Keratinocyte (primary cell): ENCODE data around the gene RAMP1.

Source experiments
- CTCF ChIP-seq, 3 experiments: IDR thresholded peaks in 1 of 3; conservative IDR thresholded peaks in 1 of 3; optimal IDR thresholded peaks in 1 of 3; 2 replicates in 2 of 3; 3 replicates in 1 of 3; pipeline versions ENCODE3 to v1.5.1; 2011; ENCODE audit warnings: low read length in 3 of 3, mild to moderate bottlenecking in 3 of 3, moderate library complexity in 2 of 3, control low read depth in 1 of 3, inconsistent platforms in 1 of 3; ENCODE audit not compliant: insufficient read depth in 2 of 3; ENCODE audit errors: extremely low read depth in 1 of 3
- EZH2 ChIP-seq: IDR thresholded peaks from one replicate; pipeline ENCODE4 v1.6.1; 2012; ENCODE audit warnings: inconsistent platforms, mild to moderate bottlenecking, low read length, moderate library complexity

GRCh38 chr2:237913193-237913917 lies 53.9 kb downstream of the RAMP1 start:
- TF ChIP-seq CTCF (optimal IDR thresholded peaks at IDR 0.05 in 1 of 3, IDR thresholded peaks at IDR 0.05 in 1 of 3, conservative IDR thresholded peaks at IDR 0.05 in 1 of 3; ENCODE audit: extremely low read depth in 1 of 3, insufficient read depth in 2 of 3, low read length in 3 of 3) = no peak
- no peak for TF ChIP-seq EZH2
